Nucleus accumbens (tissue), 56 donors: ENCODE data around the gene NAA16.
A peak's percentile ranks its signal among the peaks of the same experiment; 100 is the strongest.
"Not testable (repeated sequence)": the region's sequence is repeated elsewhere in the genome, so short reads cannot be mapped to it uniquely, and the experiment has no call there.

Experiments used
- DNase-seq, 56 donors: peaks; one replicate each; lab custom pipeline; 2025; lab: John Stamatoyannopoulos, UW

Gene NAA16

DNA sequence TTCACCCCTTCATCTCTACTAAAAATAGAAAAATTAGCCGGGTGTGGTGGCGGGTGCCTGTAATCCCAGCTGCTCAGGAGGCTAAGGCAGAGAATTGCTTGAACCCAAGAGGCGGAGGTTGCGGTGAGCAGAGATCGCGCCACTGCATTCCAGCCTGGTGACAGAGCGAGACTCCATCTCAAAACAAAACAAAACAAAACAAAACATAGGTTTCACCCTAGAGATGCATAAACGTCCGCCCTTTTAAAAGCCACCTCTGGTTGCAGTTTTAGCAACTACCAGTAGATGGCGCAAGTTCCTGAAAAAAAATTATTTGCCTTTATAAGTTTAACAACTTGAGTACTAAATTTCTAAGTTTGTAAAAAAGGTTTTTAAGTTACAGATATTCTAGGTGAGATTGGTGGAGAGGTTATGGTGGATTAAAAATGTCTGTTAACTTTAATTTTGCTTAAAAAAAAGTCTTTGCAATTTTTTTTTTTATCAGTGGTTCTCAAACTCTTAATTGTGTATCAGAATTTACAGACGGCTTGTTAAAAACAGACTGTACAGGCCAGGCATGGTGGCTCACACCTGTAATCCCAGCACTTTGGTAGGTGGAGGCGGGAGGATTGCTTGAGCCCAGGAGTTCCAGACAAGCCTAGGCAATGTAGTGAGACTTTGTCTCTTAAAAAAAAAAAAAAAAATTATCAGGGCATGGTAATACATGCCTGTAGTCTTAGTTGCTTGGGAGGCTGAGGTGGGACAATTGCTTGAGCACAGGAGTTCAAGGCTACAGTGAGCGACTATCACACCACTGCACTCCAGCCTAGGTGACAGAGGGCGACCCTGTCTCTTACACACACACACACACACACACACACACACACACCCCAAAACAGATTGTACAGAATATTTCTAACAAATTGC lies 42.1 kb downstream of the NAA16 start:
- DNase-seq, result peak in 10 of 56 donors; percentile 0 to 25 (median 2)

DNA sequence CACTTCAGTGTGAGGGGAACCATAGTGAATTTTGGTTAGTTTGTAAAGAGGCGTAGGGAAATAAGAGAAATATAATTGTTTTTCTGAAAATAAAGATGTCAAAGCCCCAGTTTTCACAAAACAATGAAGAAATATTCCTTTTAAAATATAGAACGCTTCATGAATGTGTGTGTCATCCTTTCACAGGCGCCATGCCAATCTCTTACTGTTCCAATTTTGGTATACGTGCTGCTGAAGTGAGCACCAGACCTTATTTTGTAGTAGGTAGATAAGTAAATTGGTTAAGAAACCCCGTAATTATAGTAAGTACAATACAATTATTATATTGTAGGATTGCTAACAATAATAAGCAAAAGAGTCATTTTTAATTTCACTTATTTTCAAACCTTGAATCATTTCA lies 43.3 kb downstream of the NAA16 start:
- DNase-seq, result no peak

GRCh38 chr13:41356385-41356648 lies 45.2 kb downstream of the NAA16 start:
- not testable (repeated sequence) for DNase-seq

GRCh38 chr13:41356786-41357185 lies 45.7 kb downstream of the NAA16 start:
- no peak for DNase-seq

DNA sequence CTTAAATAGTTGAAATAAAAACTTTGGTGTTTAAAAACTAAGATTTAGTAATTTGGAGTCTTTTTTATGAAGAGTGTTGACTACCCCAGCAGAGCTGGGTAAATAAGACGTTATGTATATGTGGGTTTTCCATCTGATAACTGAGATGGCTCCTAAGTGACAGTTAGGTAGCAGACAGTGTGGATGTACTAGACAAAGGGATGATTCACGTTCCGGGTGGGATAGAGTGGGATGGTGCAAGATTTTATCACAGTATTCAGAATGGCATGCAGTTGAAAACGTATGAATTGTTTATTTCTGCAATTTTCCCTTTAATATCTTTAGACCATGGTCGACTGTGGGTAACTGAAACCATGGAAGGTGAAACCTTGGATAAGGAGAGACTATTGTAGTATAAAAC lies 50.4 kb downstream of the NAA16 start:
- no peak for DNase-seq

DNA sequence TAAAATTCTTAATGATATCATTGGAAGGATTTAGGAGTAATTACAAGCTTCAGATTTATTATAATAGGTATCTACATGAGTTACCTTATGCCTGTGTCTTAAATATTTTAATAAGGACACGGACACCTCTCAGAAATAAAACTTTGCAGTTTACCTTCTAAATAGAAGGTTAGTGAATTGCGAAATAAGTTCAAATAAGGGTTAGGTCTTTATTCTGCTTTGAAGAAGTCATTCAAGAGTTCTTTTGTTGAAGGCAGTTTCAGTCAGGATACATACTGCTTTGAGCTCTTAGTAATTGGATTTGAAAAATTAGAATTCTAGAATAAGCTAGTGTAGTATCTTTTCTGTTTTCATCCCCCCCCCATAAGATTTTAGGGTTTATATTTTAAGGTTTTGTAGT lies 53.0 kb downstream of the NAA16 start:
- no peak for DNase-seq

- no peak for DNase-seq
These were observed 54.6 kb downstream of the NAA16 start for GRCh38 chr13:41365631-41366030.

GRCh38 chr13:41370736-41371135 lies 59.7 kb downstream of the NAA16 start:
- no peak for DNase-seq

GRCh38 chr13:41377446-41377845 lies 66.4 kb downstream of the NAA16 start:
- no peak for DNase-seq

DNA sequence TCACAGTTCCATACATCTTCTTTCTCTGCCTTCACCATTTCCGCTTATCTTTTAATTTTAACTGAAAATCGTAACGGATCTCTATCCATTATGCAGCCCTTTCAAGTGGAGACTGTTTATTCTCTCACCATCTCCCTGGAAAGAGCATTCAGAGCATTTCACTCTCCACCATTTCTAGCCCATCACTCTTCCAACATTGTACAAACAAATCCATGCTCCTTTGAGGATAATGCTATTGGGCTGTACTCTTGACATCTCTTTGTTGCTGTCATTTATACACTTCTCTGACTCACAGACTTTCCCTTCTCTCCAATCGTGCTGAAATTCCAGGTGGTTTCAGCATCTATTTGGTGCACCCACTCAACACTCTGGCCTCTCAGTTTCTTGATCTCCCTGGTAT lies 71.4 kb downstream of the NAA16 start:
- no peak for DNase-seq

DNA sequence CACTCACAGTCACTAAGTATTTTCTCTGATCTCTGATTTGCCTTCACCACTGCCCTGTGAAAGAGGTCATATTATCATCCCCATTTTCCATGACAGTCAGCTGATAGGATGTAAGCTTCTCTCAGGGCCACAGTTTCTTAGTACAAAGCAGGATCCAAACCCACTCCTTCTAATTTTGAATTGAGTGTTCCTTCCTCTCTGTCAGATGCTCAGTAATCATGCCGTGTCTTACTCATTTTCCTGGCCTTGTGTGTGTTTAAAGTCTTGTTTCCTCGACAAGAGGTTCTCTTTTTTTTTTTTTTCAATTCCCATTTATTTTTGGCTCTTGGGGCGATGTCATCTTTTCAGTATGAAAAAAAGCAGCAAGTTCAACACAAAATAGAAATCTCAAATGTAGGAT lies 72.3 kb downstream of the NAA16 start:
- peak in 2 of 56 donors; percentile 3 to 19 for DNase-seq

DNA sequence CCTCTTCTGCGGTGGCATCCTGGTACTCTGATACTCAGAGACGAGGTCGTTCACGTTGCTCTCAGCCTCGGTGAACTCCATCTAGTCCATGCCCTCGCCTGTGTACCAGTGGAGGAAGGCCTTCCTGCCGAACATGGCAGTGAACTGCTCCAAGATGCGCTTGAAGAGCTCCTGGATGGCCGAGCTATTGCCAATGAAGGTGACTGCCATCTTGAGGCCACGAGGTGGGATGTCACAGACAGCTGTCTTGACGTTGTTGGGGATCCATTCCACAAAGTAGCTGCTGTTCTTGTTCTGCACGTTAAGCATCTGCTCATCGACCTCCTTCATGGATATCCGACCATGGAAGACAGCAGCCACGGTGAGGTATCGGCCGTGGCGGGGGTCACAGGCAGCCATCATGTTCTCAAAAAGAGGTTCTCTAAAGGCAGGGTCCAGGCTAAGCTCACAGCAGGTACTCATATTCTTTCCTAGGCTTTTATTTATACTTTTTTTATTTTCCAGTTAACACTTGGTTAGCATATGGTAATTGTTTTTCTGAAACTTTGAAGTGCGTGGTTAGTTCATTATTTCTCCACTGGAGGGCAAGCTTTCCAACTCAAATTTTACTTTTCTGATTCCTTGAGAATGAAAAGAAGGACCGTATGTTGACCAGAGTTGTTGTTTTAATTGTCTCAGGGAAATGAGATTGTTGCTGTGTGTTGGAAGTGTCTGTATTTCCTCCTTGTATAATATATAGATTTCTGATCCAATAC lies 73.9 kb downstream of the NAA16 start:
- no peak for DNase-seq

DNA sequence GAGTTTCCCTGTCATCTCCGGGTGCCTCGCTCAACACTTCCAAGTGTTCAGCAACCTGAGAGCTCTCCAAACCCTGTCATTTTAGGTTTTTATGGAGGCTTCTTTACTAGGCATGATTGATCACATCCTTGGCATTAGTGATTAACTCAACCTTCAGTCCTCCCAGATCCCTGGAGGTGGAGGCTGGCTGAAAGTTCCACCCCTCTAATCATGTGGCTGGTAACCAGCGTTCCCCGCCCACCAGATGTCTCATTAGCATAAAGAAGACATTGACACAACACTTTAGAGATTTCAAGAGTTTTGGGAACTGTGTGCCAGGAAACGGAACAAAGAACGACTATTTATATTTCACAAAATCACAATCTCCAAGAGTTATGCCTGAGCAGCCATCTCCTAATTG lies 75.1 kb downstream of the NAA16 start:
- peak in 15 of 56 donors; percentile 5 to 45 (median 17) for DNase-seq

DNA sequence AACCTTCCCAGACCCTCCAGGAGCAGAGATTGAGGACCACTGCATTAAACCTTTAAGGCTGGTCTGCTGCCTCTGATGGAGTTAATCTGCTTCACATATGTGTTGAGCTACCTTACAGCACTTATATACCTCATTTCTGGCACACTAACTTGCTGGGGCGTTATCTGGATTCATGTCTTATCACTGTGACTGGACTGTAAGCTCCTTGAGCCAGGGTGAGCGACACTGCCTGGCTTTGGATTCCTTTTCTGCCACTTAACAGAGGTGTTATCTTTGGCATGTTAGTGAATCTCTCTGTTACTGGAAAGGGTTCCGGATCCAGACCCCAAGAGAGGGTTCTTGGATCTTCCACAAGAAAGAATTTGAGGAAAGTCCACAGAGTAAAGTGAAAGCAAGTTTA lies 76.5 kb downstream of the NAA16 start:
- no peak for DNase-seq

GRCh38 chr13:41388143-41388881 lies 77.2 kb downstream of the NAA16 start:
- DNase-seq, result no peak

GRCh38 chr13:41389580-41389979 lies 78.5 kb downstream of the NAA16 start:
- DNase-seq, result no peak

GRCh38 chr13:41394166-41394565 lies 83.1 kb downstream of the NAA16 start:
- no peak for DNase-seq

GRCh38 chr13:41398494-41399170 lies 87.6 kb downstream of the NAA16 start:
- DNase-seq, result no peak

DNA sequence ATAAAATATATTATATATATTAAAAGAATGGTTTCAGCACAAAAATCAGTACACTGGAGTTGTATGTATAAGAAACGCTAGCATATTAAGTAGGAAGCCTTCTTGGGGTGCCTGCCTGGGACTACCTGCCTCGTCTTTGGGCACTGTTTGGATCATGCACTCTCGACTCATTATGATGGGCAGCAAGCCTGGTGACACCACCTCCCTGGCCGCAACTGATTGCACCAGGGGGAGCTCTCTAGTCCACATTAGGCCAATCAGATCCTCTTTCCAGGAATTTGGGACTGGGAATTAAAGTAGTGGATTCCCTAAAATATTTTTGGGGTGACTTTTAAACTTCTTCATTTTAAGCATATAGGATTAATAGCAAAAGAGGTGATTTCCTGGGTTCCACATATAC lies 90.3 kb downstream of the NAA16 start:
- no peak for DNase-seq

GRCh38 chr13:41402691-41403511 lies 91.8 kb downstream of the NAA16 start:
- DNase-seq, result no peak
